Brain microvascular endothelial cell (primary cell): ENCODE data around the gene TMEM141.

Experiments used
- DNase-seq: peaks from one replicate; pipeline ENCODE4 v3.0.0-alpha.2; 2020
- H3K27ac ChIP-seq: fragments of 250-450 bp; sonication (Bioruptor Pico); 2 replicates; pipeline ENCODE4 v1.5.1; 2020; ENCODE audit warnings: mild to moderate bottlenecking, moderate library complexity
- H3K27me3 ChIP-seq: fragments of 250-450 bp; sonication (Bioruptor Pico); replicated peaks from 2 replicates; pipeline ENCODE4 v1.5.1; 2020; ENCODE audit warnings: mild to moderate bottlenecking
- H3K36me3 ChIP-seq: fragments of 250-450 bp; sonication (Bioruptor Pico); replicated peaks from 2 replicates; pipeline ENCODE4 v1.5.1; 2020; ENCODE audit warnings: mild to moderate bottlenecking
- H3K4me3 ChIP-seq: 2 replicates; pipeline ENCODE4 v1.5.1; 2011; ENCODE audit warnings: low read depth, mild to moderate bottlenecking, control low read depth, low read length, moderate library complexity
- in situ Hi-C: cut with HindIII; loops from 2 replicates; pipeline ENCODE4 v1.10.0; 2017; ENCODE audit warnings: low sequenced_read_pairs, low pct_ligation_motif_present
- TF ChIP-seq, protein P1 (sequence below): IDR thresholded peaks from 2 replicates; pipeline ENCODE4 v1.5.1; 2011; ENCODE audit warnings: low read depth, mild to moderate bottlenecking, moderate library complexity, low read length, control low read depth, inconsistent platforms; ENCODE audit errors: missing control alignments

Gene TMEM141

GRCh38 chr9:136790640-136791515, at the start of gene TMEM141:
TMEM141 (plus strand) TSS chr9:136791344; CDS start chr9:136791371, 27 bp downstream.
- peak within 1 kb of the TSS; percentile 40 for H3K27ac ChIP-seq
- no peaks in the 10 kb centered on the region for H3K27me3 ChIP-seq
- TF ChIP-seq, protein P1, sequence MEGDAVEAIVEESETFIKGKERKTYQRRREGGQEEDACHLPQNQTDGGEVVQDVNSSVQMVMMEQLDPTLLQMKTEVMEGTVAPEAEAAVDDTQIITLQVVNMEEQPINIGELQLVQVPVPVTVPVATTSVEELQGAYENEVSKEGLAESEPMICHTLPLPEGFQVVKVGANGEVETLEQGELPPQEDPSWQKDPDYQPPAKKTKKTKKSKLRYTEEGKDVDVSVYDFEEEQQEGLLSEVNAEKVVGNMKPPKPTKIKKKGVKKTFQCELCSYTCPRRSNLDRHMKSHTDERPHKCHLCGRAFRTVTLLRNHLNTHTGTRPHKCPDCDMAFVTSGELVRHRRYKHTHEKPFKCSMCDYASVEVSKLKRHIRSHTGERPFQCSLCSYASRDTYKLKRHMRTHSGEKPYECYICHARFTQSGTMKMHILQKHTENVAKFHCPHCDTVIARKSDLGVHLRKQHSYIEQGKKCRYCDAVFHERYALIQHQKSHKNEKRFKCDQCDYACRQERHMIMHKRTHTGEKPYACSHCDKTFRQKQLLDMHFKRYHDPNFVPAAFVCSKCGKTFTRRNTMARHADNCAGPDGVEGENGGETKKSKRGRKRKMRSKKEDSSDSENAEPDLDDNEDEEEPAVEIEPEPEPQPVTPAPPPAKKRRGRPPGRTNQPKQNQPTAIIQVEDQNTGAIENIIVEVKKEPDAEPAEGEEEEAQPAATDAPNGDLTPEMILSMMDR = no peak
- in situ Hi-C loops = no loop called here
- peak; percentile 99 for DNase-seq
- H3K36me3 ChIP-seq = peaks cover 9% of the 10 kb centered on the region
- H3K4me3 ChIP-seq = peak within 1 kb of the TSS; percentile 85

DNA sequence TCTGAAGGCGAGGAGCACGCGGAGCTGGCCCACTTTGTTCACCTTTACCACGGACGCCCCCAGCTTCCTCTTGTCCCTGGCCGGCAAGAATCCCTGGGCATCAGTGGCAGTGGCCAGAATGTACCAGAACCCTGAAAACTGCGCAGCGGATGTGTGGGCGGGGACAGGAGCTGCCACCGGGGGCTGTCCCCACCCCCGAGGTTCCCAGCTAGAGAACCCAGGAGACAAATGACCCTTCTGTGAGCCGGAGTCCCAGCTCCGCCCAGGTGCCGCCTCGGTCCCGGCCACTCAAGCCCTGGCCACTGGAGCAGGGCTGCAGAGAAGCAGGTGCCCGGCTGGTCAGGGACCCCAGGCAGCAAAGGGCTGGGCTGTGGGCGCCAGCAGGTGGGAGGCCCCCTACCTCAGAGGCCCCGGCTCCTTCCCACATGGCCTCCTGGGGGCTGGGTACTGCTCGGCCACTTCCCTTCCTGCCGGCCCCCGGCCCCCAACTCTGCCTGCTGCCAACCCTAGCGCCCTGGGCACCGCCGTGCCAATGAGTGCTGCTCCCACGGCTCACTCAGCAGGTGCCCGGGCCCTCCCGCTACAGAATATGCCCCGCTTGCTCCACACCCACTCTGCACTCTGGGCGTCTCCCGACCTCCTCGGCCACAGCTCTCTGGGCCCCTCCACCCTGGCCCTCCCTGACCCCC, 49.1 kb upstream of the TMEM141 start:
- TF ChIP-seq, protein P1 = no peak
- in situ Hi-C loops = no loop called here
- no peak for DNase-seq
- H3K4me3 ChIP-seq = no peak overlapping the region
- no peak overlapping the region for H3K27ac ChIP-seq
- H3K36me3 ChIP-seq = no peaks in the 10 kb centered on the region
- H3K27me3 ChIP-seq = peaks cover 16% of the 10 kb centered on the region

DNA sequence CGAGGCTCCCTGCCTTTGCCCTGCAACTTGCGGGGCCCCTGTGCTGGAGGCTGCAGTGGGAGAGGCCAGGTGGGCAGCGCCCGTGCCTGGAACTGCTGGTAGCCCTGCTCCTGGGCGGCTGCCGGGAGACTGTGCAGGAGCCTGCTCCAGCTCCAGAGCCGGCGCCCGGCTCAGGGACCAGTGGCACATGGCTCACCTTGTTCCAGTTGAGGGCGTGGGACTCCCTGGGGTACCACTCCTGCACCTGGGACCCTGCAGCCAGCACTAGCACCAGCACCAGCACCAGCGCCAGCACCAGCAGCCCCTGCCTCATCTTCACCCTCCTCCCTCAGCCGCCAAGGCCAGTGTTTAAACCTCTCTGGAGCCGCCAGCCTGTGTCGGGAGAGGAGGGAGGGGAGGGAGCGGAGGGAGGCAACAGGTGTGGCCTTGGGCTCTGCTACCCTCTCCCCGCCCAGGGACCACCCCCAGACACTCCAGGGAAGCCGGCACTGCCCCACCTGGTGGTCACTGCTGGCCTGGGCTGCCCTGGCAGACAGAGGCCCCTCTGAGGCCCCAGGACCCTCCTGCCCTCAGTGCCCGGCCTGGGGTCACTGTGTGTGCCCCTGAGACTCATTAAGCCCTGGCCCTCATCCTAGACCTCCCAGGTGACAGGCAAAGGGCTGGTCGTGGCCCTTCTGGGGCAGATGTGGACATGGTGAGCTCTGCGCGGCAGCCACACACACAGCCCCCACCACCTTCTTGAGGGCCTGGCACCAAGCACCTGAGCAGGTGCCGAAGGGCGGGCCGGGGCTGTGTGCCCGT, 48.4 kb upstream of the TMEM141 start, which contains the start of gene LCN10:
Gene LCN10, minus strand, starts transcription at position 350 of the 801 bp plus-strand sequence. Its CDS starts 37 bp downstream, at position 313.
- peaks cover 16% of the 10 kb centered on the region for H3K27me3 ChIP-seq
- H3K4me3 ChIP-seq = no peak within 1 kb of the TSS
- TF ChIP-seq, protein P1 = peak; percentile 70
- no peak for DNase-seq
- in situ Hi-C loops = no loop called here
- no peaks in the 10 kb centered on the region for H3K36me3 ChIP-seq
- no peak within 1 kb of the TSS for H3K27ac ChIP-seq

- in situ Hi-C loops = no loop called here
- no peak overlapping the region for H3K27ac ChIP-seq
- H3K36me3 ChIP-seq = no peaks in the 10 kb centered on the region
- TF ChIP-seq, protein P1 = no peak
- H3K4me3 ChIP-seq = no peak overlapping the region
- peaks cover 16% of the 10 kb centered on the region for H3K27me3 ChIP-seq
- DNase-seq = no peak
These were observed 47.4 kb upstream of the TMEM141 start for GRCh38 chr9:136743639-136744211.

DNA sequence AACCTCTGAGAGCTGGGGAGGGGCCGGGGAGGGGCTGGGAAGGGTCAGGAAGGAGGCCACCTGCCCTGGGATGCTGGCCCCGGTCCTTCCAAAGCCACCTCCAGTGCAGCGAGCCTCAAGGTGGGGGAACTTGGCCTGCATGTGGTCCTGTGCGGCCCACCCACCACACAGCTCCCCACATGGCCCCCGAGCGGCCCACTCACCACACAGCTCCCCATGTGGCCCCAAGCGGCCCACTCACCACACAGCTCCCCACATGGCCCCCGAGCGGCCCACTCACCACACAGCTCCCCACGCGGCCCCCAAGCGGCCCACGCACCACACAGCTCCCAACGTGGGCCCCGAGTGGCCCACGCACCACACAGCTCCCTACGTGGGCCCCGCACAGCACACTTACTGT, 46.4 kb upstream of the TMEM141 start:
- H3K27me3 ChIP-seq = peaks cover 16% of the 10 kb centered on the region
- H3K27ac ChIP-seq = no peak overlapping the region
- TF ChIP-seq, protein P1 = no peak
- no peak overlapping the region for H3K4me3 ChIP-seq
- in situ Hi-C loops = no loop called here
- DNase-seq = no peak
- no peaks in the 10 kb centered on the region for H3K36me3 ChIP-seq
